Measurements from ENCODE around the gene OSBPL8. TPM values are rescaled to one million over a fixed set of nuclear protein-coding genes. Genes with fewer than 3 reads are reported as not detected.

The OSBPL8 gene
- total and polyA plus RNA-seq, 10 of the 15 experiments (the other 5 are each of a cell fraction or from before 2014, with no cell fraction given) = 10.4 to 58.0 (median 32.0) TPM

DNA sequence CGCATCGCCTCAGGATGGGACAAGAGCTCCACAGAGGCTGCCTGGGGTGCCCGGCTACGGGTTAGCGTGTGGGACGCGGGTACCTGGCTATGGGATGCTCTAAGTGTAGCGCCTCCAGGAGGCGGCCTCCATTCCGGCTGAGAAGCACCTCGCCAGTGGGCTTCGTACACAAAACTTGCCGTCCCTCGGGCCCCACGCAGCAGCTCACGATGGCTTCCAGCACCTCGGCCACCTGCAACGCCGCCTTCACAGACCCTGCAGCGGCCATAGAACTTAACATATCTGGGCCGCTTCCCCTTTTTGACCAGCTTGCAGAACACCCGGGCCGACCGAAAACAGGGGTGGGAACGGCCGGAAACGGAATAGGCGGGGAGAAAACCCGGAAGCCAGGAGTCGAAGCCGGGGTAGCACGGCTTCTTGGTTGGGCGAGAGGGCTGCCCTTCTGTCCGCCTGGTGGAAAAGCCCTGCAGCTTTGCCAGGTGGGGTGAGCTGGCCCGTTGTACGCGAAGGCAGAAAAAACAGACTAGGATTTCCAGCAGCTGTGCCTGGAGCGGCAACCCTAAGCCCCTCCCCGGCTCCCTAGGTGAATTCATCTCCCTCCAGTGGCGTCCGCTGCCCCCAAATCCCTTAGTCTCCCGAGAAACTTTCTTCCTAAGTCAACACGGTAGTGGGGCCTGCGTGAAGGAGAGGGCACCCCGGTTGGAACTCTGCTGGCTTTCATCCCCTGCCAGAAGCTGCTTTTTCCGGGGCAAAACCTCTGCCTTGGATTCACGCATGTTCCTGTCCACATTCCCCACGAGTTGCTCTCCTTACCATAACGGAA is 211.3 kb downstream of the OSBPL8 start, which contains the start of gene BBS10 (continued):
- TF ChIP-seq, protein P1, sequence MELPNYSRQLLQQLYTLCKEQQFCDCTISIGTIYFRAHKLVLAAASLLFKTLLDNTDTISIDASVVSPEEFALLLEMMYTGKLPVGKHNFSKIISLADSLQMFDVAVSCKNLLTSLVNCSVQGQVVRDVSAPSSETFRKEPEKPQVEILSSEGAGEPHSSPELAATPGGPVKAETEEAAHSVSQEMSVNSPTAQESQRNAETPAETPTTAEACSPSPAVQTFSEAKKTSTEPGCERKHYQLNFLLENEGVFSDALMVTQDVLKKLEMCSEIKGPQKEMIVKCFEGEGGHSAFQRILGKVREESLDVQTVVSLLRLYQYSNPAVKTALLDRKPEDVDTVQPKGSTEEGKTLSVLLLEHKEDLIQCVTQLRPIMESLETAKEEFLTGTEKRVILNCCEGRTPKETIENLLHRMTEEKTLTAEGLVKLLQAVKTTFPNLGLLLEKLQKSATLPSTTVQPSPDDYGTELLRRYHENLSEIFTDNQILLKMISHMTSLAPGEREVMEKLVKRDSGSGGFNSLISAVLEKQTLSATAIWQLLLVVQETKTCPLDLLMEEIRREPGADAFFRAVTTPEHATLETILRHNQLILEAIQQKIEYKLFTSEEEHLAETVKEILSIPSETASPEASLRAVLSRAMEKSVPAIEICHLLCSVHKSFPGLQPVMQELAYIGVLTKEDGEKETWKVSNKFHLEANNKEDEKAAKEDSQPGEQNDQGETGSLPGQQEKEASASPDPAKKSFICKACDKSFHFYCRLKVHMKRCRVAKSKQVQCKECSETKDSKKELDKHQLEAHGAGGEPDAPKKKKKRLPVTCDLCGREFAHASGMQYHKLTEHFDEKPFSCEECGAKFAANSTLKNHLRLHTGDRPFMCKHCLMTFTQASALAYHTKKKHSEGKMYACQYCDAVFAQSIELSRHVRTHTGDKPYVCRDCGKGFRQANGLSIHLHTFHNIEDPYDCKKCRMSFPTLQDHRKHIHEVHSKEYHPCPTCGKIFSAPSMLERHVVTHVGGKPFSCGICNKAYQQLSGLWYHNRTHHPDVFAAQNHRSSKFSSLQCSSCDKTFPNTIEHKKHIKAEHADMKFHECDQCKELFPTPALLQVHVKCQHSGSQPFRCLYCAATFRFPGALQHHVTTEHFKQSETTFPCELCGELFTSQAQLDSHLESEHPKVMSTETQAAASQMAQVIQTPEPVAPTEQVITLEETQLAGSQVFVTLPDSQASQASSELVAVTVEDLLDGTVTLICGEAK (IDR thresholded peaks at IDR 0.05; ENCODE audit: borderline replicate concordance) = peak; percentile 97
- TF ChIP-seq RBBP5 (conservative IDR thresholded peaks at IDR 0.05) (no peak), IKZF2 (IDR thresholded peaks at IDR 0.05) (no peak), RAD21 (IDR thresholded peaks at IDR 0.05; ENCODE audit: insufficient read depth, low read depth, low read length) (0 out of 2 replicates have a peak, but pooled peaks have one; percentile 7), TCF7 (IDR thresholded peaks at IDR 0.05; ENCODE audit: borderline replicate concordance) (peak; percentile 15; the same call in 1 of the 2 replicates), POU2F2 (IDR thresholded peaks at IDR 0.05; ENCODE audit: borderline replicate concordance, low read depth, low read length) (peak; percentile 41), LARP7 (IDR thresholded peaks at IDR 0.05) (0 out of 2 replicates have a peak, but pooled peaks have one; percentile 19), CBX3 (IDR thresholded peaks at IDR 0.05; ENCODE audit: borderline replicate concordance, low read depth) (no peak), EED (IDR thresholded peaks at IDR 0.05; ENCODE audit: low read depth) (peak; percentile 18; the same call in 1 of the 2 replicates), GATAD2B (conservative IDR thresholded peaks at IDR 0.05; ENCODE audit: low read depth) (peak; percentile 59; the same call in 1 of the 2 replicates), GABPA (IDR thresholded peaks at IDR 0.05; ENCODE audit: low read depth) (peak; percentile 98), NFYA (IDR thresholded peaks at IDR 0.05; ENCODE audit: borderline replicate concordance, low read depth, low read length) (no peak), SPI1 (IDR thresholded peaks at IDR 0.05; ENCODE audit: borderline replicate concordance, insufficient read depth, low read depth, low read length) (peak; percentile 98), RFX5 (IDR thresholded peaks at IDR 0.05; ENCODE audit: low read depth, low read length) (no peak), HCFC1 (IDR thresholded peaks at IDR 0.05; ENCODE audit: low read length) (peak; percentile 62)
- TF ChIP-seq, protein P2, sequence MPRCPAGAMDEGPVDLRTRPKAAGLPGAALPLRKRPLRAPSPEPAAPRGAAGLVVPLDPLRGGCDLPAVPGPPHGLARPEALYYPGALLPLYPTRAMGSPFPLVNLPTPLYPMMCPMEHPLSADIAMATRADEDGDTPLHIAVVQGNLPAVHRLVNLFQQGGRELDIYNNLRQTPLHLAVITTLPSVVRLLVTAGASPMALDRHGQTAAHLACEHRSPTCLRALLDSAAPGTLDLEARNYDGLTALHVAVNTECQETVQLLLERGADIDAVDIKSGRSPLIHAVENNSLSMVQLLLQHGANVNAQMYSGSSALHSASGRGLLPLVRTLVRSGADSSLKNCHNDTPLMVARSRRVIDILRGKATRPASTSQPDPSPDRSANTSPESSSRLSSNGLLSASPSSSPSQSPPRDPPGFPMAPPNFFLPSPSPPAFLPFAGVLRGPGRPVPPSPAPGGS (IDR thresholded peaks at IDR 0.05; ENCODE audit: borderline replicate concordance, insufficient read depth, low read depth, low read length, poor library complexity, severe bottlenecking) = peak; percentile 31
- TF ChIP-seq, protein P3, sequence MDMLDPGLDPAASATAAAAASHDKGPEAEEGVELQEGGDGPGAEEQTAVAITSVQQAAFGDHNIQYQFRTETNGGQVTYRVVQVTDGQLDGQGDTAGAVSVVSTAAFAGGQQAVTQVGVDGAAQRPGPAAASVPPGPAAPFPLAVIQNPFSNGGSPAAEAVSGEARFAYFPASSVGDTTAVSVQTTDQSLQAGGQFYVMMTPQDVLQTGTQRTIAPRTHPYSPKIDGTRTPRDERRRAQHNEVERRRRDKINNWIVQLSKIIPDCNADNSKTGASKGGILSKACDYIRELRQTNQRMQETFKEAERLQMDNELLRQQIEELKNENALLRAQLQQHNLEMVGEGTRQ (IDR thresholded peaks at IDR 0.05; ENCODE audit: borderline replicate concordance, low read depth, low read length) = no peak
- TF ChIP-seq, protein P4, sequence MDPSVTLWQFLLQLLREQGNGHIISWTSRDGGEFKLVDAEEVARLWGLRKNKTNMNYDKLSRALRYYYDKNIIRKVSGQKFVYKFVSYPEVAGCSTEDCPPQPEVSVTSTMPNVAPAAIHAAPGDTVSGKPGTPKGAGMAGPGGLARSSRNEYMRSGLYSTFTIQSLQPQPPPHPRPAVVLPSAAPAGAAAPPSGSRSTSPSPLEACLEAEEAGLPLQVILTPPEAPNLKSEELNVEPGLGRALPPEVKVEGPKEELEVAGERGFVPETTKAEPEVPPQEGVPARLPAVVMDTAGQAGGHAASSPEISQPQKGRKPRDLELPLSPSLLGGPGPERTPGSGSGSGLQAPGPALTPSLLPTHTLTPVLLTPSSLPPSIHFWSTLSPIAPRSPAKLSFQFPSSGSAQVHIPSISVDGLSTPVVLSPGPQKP (IDR thresholded peaks at IDR 0.05; ENCODE audit: low read depth, low read length) = peak; percentile 56; the same call in 1 of the 2 replicates

All from GM12878 (cell line).